Measurements from ENCODE around the gene POPDC3.

Gene POPDC3

DNA sequence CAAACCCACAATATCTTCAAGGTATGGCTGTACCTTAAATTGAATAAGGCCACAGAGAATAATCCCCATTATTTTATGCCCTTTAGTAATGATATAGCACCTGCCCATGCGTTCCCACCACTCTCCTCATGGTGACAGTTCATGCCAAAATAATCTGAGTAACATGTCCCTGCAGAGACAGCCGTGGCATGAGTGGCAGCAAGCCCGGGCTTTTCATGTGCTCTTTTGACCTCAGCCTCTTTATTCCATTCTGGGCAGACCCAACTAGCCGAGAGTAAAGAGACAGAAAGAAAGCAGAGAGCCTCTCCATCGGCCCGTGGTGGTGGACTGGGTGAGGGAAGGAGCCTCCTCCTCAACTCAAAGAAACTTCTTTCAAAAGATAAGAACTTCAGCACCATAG, 19.9 kb upstream of the POPDC3 start:
- in situ Hi-C loops (cut with MboI; ENCODE audit: low sequenced_read_pairs, unreplicated experiment), result no loop called here
- TF ChIP-seq, protein P1, sequence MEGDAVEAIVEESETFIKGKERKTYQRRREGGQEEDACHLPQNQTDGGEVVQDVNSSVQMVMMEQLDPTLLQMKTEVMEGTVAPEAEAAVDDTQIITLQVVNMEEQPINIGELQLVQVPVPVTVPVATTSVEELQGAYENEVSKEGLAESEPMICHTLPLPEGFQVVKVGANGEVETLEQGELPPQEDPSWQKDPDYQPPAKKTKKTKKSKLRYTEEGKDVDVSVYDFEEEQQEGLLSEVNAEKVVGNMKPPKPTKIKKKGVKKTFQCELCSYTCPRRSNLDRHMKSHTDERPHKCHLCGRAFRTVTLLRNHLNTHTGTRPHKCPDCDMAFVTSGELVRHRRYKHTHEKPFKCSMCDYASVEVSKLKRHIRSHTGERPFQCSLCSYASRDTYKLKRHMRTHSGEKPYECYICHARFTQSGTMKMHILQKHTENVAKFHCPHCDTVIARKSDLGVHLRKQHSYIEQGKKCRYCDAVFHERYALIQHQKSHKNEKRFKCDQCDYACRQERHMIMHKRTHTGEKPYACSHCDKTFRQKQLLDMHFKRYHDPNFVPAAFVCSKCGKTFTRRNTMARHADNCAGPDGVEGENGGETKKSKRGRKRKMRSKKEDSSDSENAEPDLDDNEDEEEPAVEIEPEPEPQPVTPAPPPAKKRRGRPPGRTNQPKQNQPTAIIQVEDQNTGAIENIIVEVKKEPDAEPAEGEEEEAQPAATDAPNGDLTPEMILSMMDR (IDR thresholded peaks at IDR 0.05; ENCODE audit: borderline replicate concordance, control extremely low read depth, extremely low read depth, insufficient read depth, missing control alignments), result no peak
- no peak for DNase-seq (ENCODE audit: low spot score)

DNA sequence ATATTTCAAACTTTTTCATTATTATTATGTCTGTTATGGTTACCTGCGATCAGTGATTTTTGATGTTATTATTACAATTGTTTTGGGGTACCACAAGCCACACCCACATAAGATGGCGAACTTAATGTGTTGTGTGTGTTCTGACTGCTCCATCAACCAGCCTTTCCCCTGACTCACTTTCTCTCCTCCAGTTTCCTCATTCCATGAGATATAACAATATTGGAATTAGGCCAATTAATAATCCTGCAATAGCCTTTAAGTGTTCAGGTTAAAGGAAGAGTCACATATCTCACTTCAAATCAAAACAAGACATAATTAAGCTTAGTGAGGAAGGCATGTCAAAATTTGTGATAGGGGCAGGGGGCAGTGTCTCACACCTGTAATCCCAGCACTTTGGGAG, 16.3 kb upstream of the POPDC3 start:
- DNase-seq (ENCODE audit: low spot score), result no peak
- in situ Hi-C loops (cut with MboI; ENCODE audit: low sequenced_read_pairs, unreplicated experiment), result no loop called here
- TF ChIP-seq, protein P1 (IDR thresholded peaks at IDR 0.05; ENCODE audit: borderline replicate concordance, control extremely low read depth, extremely low read depth, insufficient read depth, missing control alignments), result no peak

DNA sequence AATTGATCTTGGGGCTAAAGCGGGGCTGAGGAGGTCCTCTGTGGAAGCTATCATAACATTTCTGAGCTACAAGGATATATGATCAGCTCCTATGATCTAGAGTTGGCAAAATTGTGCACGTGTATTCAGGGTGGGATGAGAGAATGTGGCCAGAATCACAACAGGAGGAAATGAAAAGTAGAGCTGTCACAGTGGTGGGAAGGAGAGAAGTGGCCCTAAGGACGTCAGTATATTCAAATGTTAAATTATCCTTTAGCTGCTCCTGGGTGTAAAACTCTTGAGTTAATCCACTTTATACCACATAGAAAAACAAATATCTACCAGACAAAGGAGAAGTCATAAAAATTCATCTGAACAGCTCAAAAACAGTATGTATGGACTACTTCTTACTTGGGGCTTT, 14.8 kb upstream of the POPDC3 start:
- in situ Hi-C loops (cut with MboI; ENCODE audit: low sequenced_read_pairs, unreplicated experiment), result no loop called here
- DNase-seq (ENCODE audit: low spot score), result no peak
- TF ChIP-seq, protein P1 (IDR thresholded peaks at IDR 0.05; ENCODE audit: borderline replicate concordance, control extremely low read depth, extremely low read depth, insufficient read depth, missing control alignments), result no peak

DNA sequence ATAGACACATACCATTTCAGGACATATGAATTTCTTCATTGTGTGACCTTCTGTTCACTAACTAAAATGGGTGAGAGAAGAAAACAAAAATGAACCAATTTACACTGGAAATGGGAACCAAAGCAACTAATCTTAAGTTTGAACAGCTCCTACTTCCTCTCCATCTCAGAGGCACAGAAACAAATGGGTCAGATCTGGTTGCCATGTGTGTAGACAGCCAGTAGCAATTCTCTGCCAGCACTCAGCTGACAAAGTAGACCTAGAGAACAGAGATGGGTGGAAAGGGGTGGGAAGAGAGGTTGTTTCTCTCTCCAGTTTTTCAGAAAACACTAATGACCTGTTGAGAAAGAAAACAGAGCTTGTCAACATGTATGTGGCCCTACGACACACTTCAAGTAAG, 14.3 kb upstream of the POPDC3 start:
- in situ Hi-C loops (cut with MboI; ENCODE audit: low sequenced_read_pairs, unreplicated experiment), result no loop called here
- TF ChIP-seq, protein P1 (IDR thresholded peaks at IDR 0.05; ENCODE audit: borderline replicate concordance, control extremely low read depth, extremely low read depth, insufficient read depth, missing control alignments), result no peak
- no peak for DNase-seq (ENCODE audit: low spot score)

DNA sequence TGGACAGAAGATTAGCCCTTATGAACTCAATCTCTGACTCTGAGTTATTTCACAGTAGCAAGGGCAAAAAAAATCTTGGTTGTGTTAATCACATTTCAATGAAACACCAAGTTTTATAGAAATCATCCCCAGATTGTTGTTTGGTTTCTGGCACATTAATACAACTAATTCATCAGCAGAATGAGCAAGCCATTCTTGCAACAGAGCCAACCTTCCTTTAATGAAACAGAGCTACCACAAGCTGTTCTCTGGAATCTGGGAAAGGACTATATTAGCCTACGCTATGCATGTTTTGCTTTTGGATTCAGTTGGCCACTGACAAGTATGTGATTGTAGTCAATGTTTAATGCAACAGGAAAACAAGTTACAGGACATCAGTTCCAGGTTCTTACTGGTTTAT, 13.8 kb upstream of the POPDC3 start:
- in situ Hi-C loops (cut with MboI; ENCODE audit: low sequenced_read_pairs, unreplicated experiment), result no loop called here
- TF ChIP-seq, protein P1 (IDR thresholded peaks at IDR 0.05; ENCODE audit: borderline replicate concordance, control extremely low read depth, extremely low read depth, insufficient read depth, missing control alignments), result no peak
- DNase-seq (ENCODE audit: low spot score), result no peak

DNA sequence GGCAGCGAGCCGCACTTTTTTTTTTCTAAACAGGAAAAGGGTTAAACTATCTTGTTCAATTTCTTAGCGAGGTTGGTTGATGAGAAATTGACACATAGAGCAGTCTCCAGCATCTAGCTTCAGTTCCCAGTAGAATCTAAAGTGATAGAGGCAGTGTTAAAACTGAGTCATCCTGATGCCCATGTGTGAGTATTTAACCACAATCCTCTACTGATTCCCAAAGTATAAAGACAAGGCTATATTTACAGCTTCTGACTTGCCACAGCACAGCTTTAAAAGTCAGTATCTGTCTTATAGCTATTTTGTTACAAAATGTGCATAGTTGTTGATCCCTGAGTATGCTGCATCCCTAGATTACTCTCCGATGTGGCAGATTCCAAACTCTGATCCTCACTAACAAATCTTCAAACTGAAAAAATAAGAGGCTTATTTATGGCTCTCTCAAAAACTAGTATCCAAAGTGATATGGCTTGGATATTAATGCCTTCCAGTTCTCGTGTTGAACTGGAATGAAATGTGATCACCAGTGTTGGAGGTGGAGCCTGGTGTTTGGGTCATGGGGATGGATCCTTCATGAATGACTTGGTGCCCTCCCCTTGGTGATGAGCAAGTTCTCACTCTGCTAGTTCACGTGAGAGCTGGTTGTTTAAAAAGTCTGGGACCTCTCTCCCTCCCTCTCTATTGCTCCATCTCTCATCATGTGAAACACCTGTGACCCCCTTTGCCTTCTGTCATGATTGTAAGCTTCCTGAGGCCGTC, 13.1 kb upstream of the POPDC3 start:
- in situ Hi-C loops (cut with MboI; ENCODE audit: low sequenced_read_pairs, unreplicated experiment), result no loop called here
- TF ChIP-seq, protein P1 (IDR thresholded peaks at IDR 0.05; ENCODE audit: borderline replicate concordance, control extremely low read depth, extremely low read depth, insufficient read depth, missing control alignments), result no peak
- no peak for DNase-seq (ENCODE audit: low spot score)

Data from GM13976 (cell line).